H9 (cell line): ENCODE results near the gene C11orf21. TPM values are rescaled to one million over a fixed set of nuclear protein-coding genes. Genes with fewer than 3 reads are reported as not detected.

Experiments
- DNase-seq: peaks from one replicate; pipeline ENCODE4 v3.0.0-alpha.2; 2017
- H2AFZ ChIP-seq: one replicate; pipeline ENCODE4 v1.6.1; 2013; ENCODE audit warnings: mild to moderate bottlenecking, low read length, control low read depth, moderate library complexity
- H2AK5ac ChIP-seq: 2 replicates; pipeline ENCODE4 v1.6.1; 2013; ENCODE audit warnings: low read length, control low read depth, mixed read lengths; ENCODE audit not compliant: insufficient read length
- H2BK120ac ChIP-seq: one replicate; pipeline ENCODE4 v1.6.1; 2013; ENCODE audit warnings: low read depth, mild to moderate bottlenecking, low read length, control low read depth, inconsistent platforms; ENCODE audit not compliant: poor library complexity, severe bottlenecking
- H2BK12ac ChIP-seq: 2 replicates; pipeline ENCODE4 v1.6.1; 2013; ENCODE audit warnings: low read length, control low read depth, mixed read lengths, low read depth; ENCODE audit not compliant: insufficient read length
- H2BK15ac ChIP-seq: 2 replicates; pipeline ENCODE4 v1.6.1; 2013; ENCODE audit warnings: low read depth, low read length, control low read depth
- H2BK20ac ChIP-seq: one replicate; pipeline ENCODE4 v1.6.1; 2013; ENCODE audit warnings: low read depth, mild to moderate bottlenecking, low read length, control low read depth, inconsistent platforms; ENCODE audit not compliant: poor library complexity, severe bottlenecking
- H2BK5ac ChIP-seq: 2 replicates; pipeline ENCODE4 v1.6.1; 2013; ENCODE audit warnings: low read length, control low read depth, mixed read lengths; ENCODE audit not compliant: insufficient read length
- H3K14ac ChIP-seq: 2 replicates; pipeline ENCODE4 v1.6.1; 2013; ENCODE audit warnings: low read length, control low read depth; ENCODE audit not compliant: insufficient read depth
- H3K18ac ChIP-seq: 2 replicates; pipeline ENCODE4 v1.6.1; 2013; ENCODE audit warnings: low read depth, mild to moderate bottlenecking, mixed read lengths, low read length, control low read depth; ENCODE audit not compliant: insufficient read length
- H3K23ac ChIP-seq: 2 replicates; pipeline ENCODE4 v1.6.1; 2013; ENCODE audit warnings: low read length, control low read depth, mixed read lengths, low read depth; ENCODE audit not compliant: insufficient read length
- H3K23me2 ChIP-seq: 2 replicates; pipeline ENCODE4 v1.6.1; 2013; ENCODE audit warnings: low read depth, mild to moderate bottlenecking, mixed read lengths, low read length, control low read depth; ENCODE audit not compliant: insufficient read length, poor library complexity, severe bottlenecking
- H3K27ac ChIP-seq: 2 replicates; pipeline ENCODE4 v1.5.1; 2013; ENCODE audit warnings: low read length, control low read depth, mixed read lengths, low read depth; ENCODE audit not compliant: insufficient read length
- H3K27me3 ChIP-seq: 2 replicates; pipeline ENCODE4 v1.6.1; 2013; ENCODE audit warnings: low read length, control low read depth, inconsistent platforms; ENCODE audit not compliant: insufficient read depth
- H3K4ac ChIP-seq: 2 replicates; pipeline ENCODE4 v1.6.1; 2013; ENCODE audit warnings: low read depth, mild to moderate bottlenecking, control low read depth, inconsistent platforms, low read length, moderate library complexity
- H3K4me1 ChIP-seq: 2 replicates; pipeline ENCODE4 v1.6.1; 2013; ENCODE audit warnings: low read length, control low read depth, inconsistent platforms; ENCODE audit not compliant: insufficient read depth
- H3K4me2 ChIP-seq: 2 replicates; pipeline ENCODE4 v1.6.1; 2013; ENCODE audit warnings: low read length, control low read depth, mixed read lengths; ENCODE audit not compliant: insufficient read length, insufficient read depth
- H3K56ac ChIP-seq: 2 replicates; pipeline ENCODE4 v1.6.1; 2013; ENCODE audit warnings: low read depth, mild to moderate bottlenecking, mixed read lengths, low read length, control low read depth; ENCODE audit not compliant: insufficient read length
- H3K79me1 ChIP-seq: 2 replicates; pipeline ENCODE4 v1.6.1; 2013; ENCODE audit warnings: low read depth, mild to moderate bottlenecking, moderate library complexity, low read length, control low read depth, inconsistent platforms; ENCODE audit not compliant: insufficient read depth, poor library complexity, severe bottlenecking
- H3K79me2 ChIP-seq: 2 replicates; pipeline ENCODE4 v1.6.1; 2013; ENCODE audit warnings: low read length, control low read depth, inconsistent platforms; ENCODE audit not compliant: insufficient read depth
- H3K9ac ChIP-seq: 2 replicates; pipeline ENCODE4 v1.6.1; 2013; ENCODE audit warnings: low read length, control low read depth, mixed read lengths; ENCODE audit not compliant: insufficient read length; ENCODE audit errors: extremely low read depth
- H3K9me3 ChIP-seq: one replicate; pipeline ENCODE4 v1.6.1; 2013; ENCODE audit warnings: low read depth, low read length, inconsistent platforms; ENCODE audit not compliant: control insufficient read depth
- H3T11ph ChIP-seq: one replicate; pipeline ENCODE4 v1.6.1; 2013; ENCODE audit warnings: mild to moderate bottlenecking, low read length, control low read depth, inconsistent platforms
- H4K20me1 ChIP-seq: one replicate; pipeline ENCODE4 v1.6.1; 2013; ENCODE audit not compliant: control insufficient read depth, insufficient read length, insufficient read depth
- H4K5ac ChIP-seq: 2 replicates; pipeline ENCODE4 v1.6.1; 2013; ENCODE audit warnings: low read depth, mild to moderate bottlenecking, mixed read lengths, low read length, control low read depth; ENCODE audit not compliant: insufficient read length
- H4K8ac ChIP-seq: replicated peaks from 2 replicates; pipeline ENCODE4 v1.6.1; 2013; ENCODE audit warnings: low read length, control low read depth, mixed read lengths, low read depth; ENCODE audit not compliant: insufficient read length
- H4K91ac ChIP-seq: 2 replicates; pipeline ENCODE4 v1.6.1; 2013; ENCODE audit warnings: low read depth, mild to moderate bottlenecking, moderate library complexity, mixed read lengths, low read length, control low read depth; ENCODE audit not compliant: insufficient read length
- H3K27ac Mint-ChIP-seq, 3 experiments: 2 replicates in 2 of 3; 3 replicates in 1 of 3; pipeline ENCODE4 v1.8.0; 2020 to 2021; ENCODE audit warnings: mixed read lengths in 3 of 3, mild to moderate bottlenecking in 1 of 3, moderate library complexity in 1 of 3
- H3K27me3 Mint-ChIP-seq: 2 replicates; pipeline ENCODE4 v1.8.0; 2021; ENCODE audit warnings: low read depth, mild to moderate bottlenecking, moderate library complexity, mixed read lengths
- H3K36me3 Mint-ChIP-seq, 3 experiments: 2 replicates in 2 of 3; 3 replicates in 1 of 3; pipeline ENCODE4 v1.8.0; 2020 to 2021; ENCODE audit warnings: low read depth in 3 of 3, mixed read lengths in 3 of 3; ENCODE audit not compliant: insufficient read depth in 1 of 3
- H3K4me1 Mint-ChIP-seq, 2 experiments: 2 replicates each; pipeline ENCODE4 v1.8.0; 2020; ENCODE audit warnings: mixed read lengths in 2 of 2
- H3K4me3 Mint-ChIP-seq, 2 experiments: 2 replicates in 1 of 2; 3 replicates in 1 of 2; pipeline ENCODE4 v1.8.0; 2020 to 2021; ENCODE audit warnings: mild to moderate bottlenecking in 2 of 2, mixed read lengths in 2 of 2, moderate library complexity in 1 of 2
- H3K9me3 Mint-ChIP-seq, 2 experiments: 2 replicates in 1 of 2; 3 replicates in 1 of 2; pipeline ENCODE4 v1.8.0; 2020; ENCODE audit warnings: mild to moderate bottlenecking in 2 of 2, mixed read lengths in 2 of 2, moderate library complexity in 1 of 2
- CTCF ChIP-seq: fragments of 200-600 bp; sonication (generic); conservative IDR thresholded peaks from 3 replicates; pipeline ENCODE4 v1.8.0; 2021; ENCODE audit warnings: antibody characterized with exemption, mild to moderate bottlenecking
- WGBS: extraction: QIAGEN DNeasy Blood & Tissue Kit; methylation state at CpG from one replicate; pipeline ENCODE4 v1.1.7; 2013; ENCODE audit warnings: missing lambda C conversion rate, low lambda C conversion rate, mixed read lengths; ENCODE audit not compliant: insufficient read length; ENCODE audit errors: extremely low coverage; 5-methylcytosine and 5-hydroxymethylcytosine counted together
- total RNA-seq: library from RNA; stranded (reverse); gene quantifications from 2 replicates; pipeline ENCODE4 v1.2.1, GENCODE V29; 2021

The C11orf21 gene
- total RNA-seq, 1 experiment from 2014 or later, result not detected

DNA sequence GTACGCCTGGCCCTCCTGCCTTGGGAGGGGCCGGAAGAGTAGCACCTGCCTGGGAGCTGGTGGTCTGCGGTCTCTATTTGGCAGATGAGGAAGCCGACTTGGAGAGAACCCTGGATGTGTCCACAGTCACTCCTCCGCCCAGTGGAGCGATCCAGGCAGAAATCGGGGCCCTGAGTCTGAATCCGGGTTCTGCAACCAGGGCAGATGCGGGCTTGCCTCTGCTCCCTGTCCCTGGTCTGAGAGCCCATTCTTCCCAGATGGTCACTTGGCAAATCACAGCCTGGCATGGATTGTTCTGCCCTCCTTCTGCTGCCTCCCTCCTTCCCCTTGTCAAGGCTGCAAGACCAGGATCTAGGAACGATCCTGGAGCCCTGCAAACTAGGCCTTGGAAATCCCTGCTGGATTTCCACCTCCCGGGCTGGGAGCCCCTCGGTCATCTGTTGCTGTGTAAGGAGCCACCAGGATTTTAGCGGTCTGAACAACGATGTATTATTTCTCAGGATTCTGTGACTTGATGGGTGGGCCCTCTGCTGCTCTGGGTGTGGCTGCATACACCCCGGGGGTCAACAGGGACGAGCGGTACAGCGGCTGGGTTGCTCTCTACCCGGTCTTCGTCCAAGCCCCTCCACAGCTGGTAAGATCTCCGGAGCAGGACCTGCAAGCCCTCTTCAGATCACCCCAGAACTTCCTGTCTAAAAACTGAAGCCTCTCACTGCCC, 29.3 kb downstream of the C11orf21 start:
- TF ChIP-seq CTCF, result no peak
- H3K4me2 ChIP-seq, result no peak overlapping the region
- H3K56ac ChIP-seq, result no peak overlapping the region
- peaks cover 7% of the 10 kb centered on the region for H3K23me2 ChIP-seq
- H4K20me1 ChIP-seq, result peaks cover 4% of the 10 kb centered on the region
- no CpG with 5 or more reads among the region's 21 CpGs for WGBS
- no peak overlapping the region for H2AFZ ChIP-seq
- H4K5ac ChIP-seq, result no peak overlapping the region
- no peak overlapping the region for H4K91ac ChIP-seq
- no peak overlapping the region for H3K27ac ChIP-seq
- peaks cover 29% of the 10 kb centered on the region; the same call in 1 of the 2 replicates for H3K27me3 ChIP-seq
- no peak overlapping the region for H3T11ph ChIP-seq
- H3K18ac ChIP-seq, result no peak overlapping the region
- H3K36me3 Mint-ChIP-seq, result no peaks in the 10 kb centered on the region; a peak in 1 of 7 replicates
- H3K23ac ChIP-seq, result no peak overlapping the region
- H3K27ac Mint-ChIP-seq, result no peak overlapping the region
- H3K9me3 Mint-ChIP-seq, result peaks cover 0 to 3% of the 10 kb centered on the region in 2 experiments; a peak in 4 of 5 replicates
- no peak overlapping the region for H3K9ac ChIP-seq
- no peaks in the 10 kb centered on the region for H3K79me2 ChIP-seq
- no peak overlapping the region for H4K8ac ChIP-seq
- peaks cover 9 to 16% of the 10 kb centered on the region in 2 experiments for H3K4me1 Mint-ChIP-seq
- no peak for DNase-seq
- no peak overlapping the region for H2BK12ac ChIP-seq
- H2BK20ac ChIP-seq, result no peak overlapping the region
- H3K9me3 ChIP-seq, result no peaks in the 10 kb centered on the region
- H2BK5ac ChIP-seq, result no peak overlapping the region
- H2AK5ac ChIP-seq, result no peak overlapping the region
- no peak overlapping the region for H2BK15ac ChIP-seq
- H3K4me1 ChIP-seq, result no peaks in the 10 kb centered on the region
- H3K14ac ChIP-seq, result no peak overlapping the region
- no peaks in the 10 kb centered on the region for H3K79me1 ChIP-seq
- H3K4ac ChIP-seq, result no peak overlapping the region
- H3K4me3 Mint-ChIP-seq, result no peak overlapping the region
- no peak overlapping the region for H2BK120ac ChIP-seq
- peaks cover 92% of the 10 kb centered on the region for H3K27me3 Mint-ChIP-seq
